PC-9 (cell line): Measurements from ENCODE around the gene ARHGAP26. TPM values are rescaled to one million over a fixed set of nuclear protein-coding genes. Genes with fewer than 3 reads are reported as not detected.

Source experiments
- BruUV-seq: library from RNA; stranded (reverse); fragments of 400-500 nt; replicated peaks from 2 replicates; lab custom pipeline; 2021; lab: Mats Ljungman, UMichigan
- CTCF ChIA-PET: fragments of 300-600 bp; sonication (Branson Sonifier 250); formaldehyde crosslinking; loops from one replicate; lab custom pipeline; 2022; ENCODE audit warnings: antibody characterized with exemption; lab: Charles Lee
- POLR2A ChIA-PET: fragments of 300-600 bp; sonication (Branson Sonifier 250); formaldehyde crosslinking; loops from one replicate; lab custom pipeline; 2022; ENCODE audit warnings: antibody characterized with exemption; ENCODE audit not compliant: unreplicated experiment; lab: Charles Lee
- DNase-seq, 2 experiments: peaks; one replicate each; pipeline versions ENCODE4 v3.0.0 to v3.0.0-alpha.2; 2015 to 2022; ENCODE audit warnings: mixed read lengths in 1 of 2
- H2AFZ ChIP-seq: fragments of 200-600 bp; sonication (generic); 2 replicates; pipeline ENCODE4 v1.8.1; 2017; ENCODE audit warnings: antibody characterized with exemption
- H3F3A ChIP-seq: fragments of 200-600 bp; sonication (generic); 2 replicates; pipeline ENCODE4 v1.8.1; 2017; ENCODE audit warnings: antibody characterized with exemption, mild to moderate bottlenecking, low read depth; ENCODE audit not compliant: insufficient read depth
- H3K27ac ChIP-seq: fragments of 200-600 bp; sonication (generic); 2 replicates; pipeline ENCODE4 v1.6.1; 2016; ENCODE audit warnings: mixed run types
- H3K27me3 ChIP-seq: fragments of 200-600 bp; sonication (generic); 2 replicates; pipeline ENCODE4 v1.6.1; 2016; ENCODE audit warnings: low read depth, mixed run types; ENCODE audit not compliant: insufficient read depth
- H3K36me3 ChIP-seq: fragments of 200-600 bp; sonication (generic); 2 replicates; pipeline ENCODE4 v1.6.1; 2016; ENCODE audit warnings: low read depth, mixed run types
- H3K4me1 ChIP-seq: fragments of 200-600 bp; sonication (generic); replicated peaks from 2 replicates; pipeline ENCODE4 v1.6.1; 2016; ENCODE audit warnings: mixed run types; ENCODE audit not compliant: insufficient read depth
- H3K4me2 ChIP-seq: fragments of 200-600 bp; sonication (generic); 2 replicates; pipeline ENCODE4 v1.6.1; 2017; ENCODE audit warnings: mixed run types
- H3K4me3 ChIP-seq: fragments of 200-600 bp; sonication (generic); 2 replicates; pipeline ENCODE4 v1.6.1; 2016; ENCODE audit warnings: mixed run types
- H3K79me2 ChIP-seq: fragments of 200-600 bp; sonication (generic); 2 replicates; pipeline ENCODE4 v1.6.1; 2017; ENCODE audit warnings: low read depth, mixed run types
- H3K9me2 ChIP-seq: fragments of 200-600 bp; sonication (generic); 2 replicates; pipeline ENCODE4 v1.8.1; 2017; ENCODE audit warnings: mild to moderate bottlenecking; ENCODE audit not compliant: insufficient read depth
- H3K9me3 ChIP-seq: fragments of 200-600 bp; sonication (generic); 2 replicates; pipeline ENCODE4 v1.8.1; 2016; ENCODE audit warnings: low read depth; ENCODE audit not compliant: insufficient read depth
- H4K20me1 ChIP-seq: fragments of 200-600 bp; sonication (generic); 2 replicates; pipeline ENCODE4 v1.8.1; 2017; ENCODE audit not compliant: insufficient read depth
- EZH2 ChIP-seq: fragments of 200-600 bp; sonication (generic); IDR thresholded peaks from 2 replicates; pipeline ENCODE4 v1.8.0; 2017; ENCODE audit warnings: antibody characterized with exemption, low read depth
- intact Hi-C: fragments of 100-400 bp; cut with micrococcal nuclease; formaldehyde crosslinking; loops from one replicate; pipeline ENCODE4 v1.10.0; 2022; ENCODE audit not compliant: unreplicated experiment
- total RNA-seq: library from RNA; stranded (reverse); gene quantifications from 2 replicates; pipeline ENCODE4 v1.2.3, GENCODE V29; 2021
- TF ChIP-seq, protein P1 (sequence below): fragments of 200-600 bp; sonication (generic); conservative IDR thresholded peaks from 2 replicates; pipeline ENCODE4 v1.6.1; 2017; ENCODE audit warnings: mixed run types, antibody characterized with exemption, mild to moderate bottlenecking, moderate library complexity

The ARHGAP26 gene
- total RNA-seq, 1 experiment from 2014 or later = 29.7 TPM

DNA sequence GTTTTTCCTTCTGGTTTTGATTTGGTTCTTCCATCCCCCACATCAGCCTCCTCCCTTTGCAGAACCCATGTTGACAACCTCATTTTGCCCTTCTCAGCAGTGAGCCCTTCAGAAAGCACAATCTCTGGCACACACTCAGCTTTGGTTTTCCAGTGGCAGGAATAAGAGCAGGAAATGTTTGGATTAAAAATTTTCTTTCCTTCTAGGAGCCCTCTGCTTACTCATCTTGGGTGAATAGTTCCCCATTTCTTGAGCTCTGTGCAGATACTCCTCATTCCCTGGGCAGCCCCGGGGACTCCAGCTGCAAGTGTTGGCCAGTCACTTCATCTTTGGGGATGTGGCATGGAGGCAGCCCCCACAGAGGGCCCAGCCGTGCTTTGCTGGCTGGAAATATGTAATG is 462.9 kb downstream of the ARHGAP26 start:
- H3K36me3 ChIP-seq = no peaks in the 10 kb centered on the region
- no peak overlapping the region for H3K4me3 ChIP-seq
- CTCF ChIA-PET = no interaction called here
- BruUV-seq = no TSS peak
- intact Hi-C loops = no loop called here
- no peak overlapping the region for H2AFZ ChIP-seq
- TF ChIP-seq, protein P1, sequence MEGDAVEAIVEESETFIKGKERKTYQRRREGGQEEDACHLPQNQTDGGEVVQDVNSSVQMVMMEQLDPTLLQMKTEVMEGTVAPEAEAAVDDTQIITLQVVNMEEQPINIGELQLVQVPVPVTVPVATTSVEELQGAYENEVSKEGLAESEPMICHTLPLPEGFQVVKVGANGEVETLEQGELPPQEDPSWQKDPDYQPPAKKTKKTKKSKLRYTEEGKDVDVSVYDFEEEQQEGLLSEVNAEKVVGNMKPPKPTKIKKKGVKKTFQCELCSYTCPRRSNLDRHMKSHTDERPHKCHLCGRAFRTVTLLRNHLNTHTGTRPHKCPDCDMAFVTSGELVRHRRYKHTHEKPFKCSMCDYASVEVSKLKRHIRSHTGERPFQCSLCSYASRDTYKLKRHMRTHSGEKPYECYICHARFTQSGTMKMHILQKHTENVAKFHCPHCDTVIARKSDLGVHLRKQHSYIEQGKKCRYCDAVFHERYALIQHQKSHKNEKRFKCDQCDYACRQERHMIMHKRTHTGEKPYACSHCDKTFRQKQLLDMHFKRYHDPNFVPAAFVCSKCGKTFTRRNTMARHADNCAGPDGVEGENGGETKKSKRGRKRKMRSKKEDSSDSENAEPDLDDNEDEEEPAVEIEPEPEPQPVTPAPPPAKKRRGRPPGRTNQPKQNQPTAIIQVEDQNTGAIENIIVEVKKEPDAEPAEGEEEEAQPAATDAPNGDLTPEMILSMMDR = no peak
- TF ChIP-seq EZH2 = no peak
- H4K20me1 ChIP-seq = no peaks in the 10 kb centered on the region
- H3K9me2 ChIP-seq = no peaks in the 10 kb centered on the region
- H3K9me3 ChIP-seq = no peaks in the 10 kb centered on the region; the same call in 1 of the 2 replicates
- DNase-seq = no peak
- H3K4me1 ChIP-seq = no peaks in the 10 kb centered on the region
- POLR2A ChIA-PET = no interaction called here
- H3K4me2 ChIP-seq = no peak overlapping the region
- H3K27ac ChIP-seq = no peak overlapping the region
- H3F3A ChIP-seq = no peaks in the 10 kb centered on the region
- no peaks in the 10 kb centered on the region for H3K27me3 ChIP-seq
- H3K79me2 ChIP-seq = no peaks in the 10 kb centered on the region

DNA sequence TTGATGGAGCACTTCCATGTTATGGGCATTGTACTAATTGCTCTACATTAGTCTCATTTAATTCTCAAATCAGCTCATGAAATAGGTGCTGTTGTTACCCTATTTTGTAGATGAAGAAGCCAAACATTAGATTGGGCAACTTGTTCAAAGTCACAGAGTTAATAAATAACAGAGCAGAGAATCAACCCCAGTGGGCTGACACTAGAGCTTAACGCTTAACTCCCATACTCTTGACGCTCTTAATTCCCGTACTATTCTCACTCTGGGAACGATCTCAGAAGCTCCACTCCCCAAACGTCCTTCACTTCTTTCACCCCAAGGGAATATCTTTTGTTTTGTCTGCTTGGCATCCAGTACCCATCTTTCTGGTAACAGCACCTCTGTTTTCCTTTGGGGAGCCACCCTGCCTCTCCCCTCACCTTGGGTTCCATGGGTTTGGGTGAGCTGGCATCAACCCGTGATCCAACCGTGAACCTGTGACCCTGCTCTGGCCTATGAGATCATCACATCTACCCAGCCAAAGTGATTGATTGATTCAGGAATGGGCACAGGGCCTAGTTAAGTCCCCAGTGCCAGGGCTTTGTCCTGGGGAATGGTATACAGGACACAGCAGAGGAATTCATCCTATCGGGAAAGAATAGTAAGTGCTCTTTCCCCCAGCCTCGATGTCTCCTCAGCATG is 464.1 kb downstream of the ARHGAP26 start:
- BruUV-seq = no TSS peak

DNA sequence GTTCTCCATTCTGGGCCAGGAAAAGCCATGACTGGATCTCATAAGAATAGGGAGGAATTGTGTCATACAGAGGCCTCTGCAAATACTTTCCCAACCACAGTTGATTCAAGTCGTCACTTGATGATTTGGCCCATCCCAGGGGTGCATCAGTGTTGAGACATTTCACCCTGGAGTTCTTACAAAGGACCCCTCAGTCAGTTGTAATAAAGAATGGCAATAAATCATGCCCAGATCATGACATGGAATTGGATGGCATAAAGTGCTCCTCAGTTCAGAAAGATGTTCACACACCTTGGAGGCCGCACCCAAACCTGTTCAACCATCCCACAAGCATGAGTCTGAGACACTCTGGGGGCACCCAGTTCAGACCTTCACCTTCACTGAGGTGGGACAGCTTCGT is 465.2 kb downstream of the ARHGAP26 start:
- intact Hi-C loops = no loop called here
- Histone ChIP-seq H3K4me2 (no peak overlapping the region), H3K9me2 (no peaks in the 10 kb centered on the region), H3F3A (no peaks in the 10 kb centered on the region), H4K20me1 (no peaks in the 10 kb centered on the region), H3K79me2 (no peaks in the 10 kb centered on the region), H3K4me3 (no peak overlapping the region), H3K9me3 (no peaks in the 10 kb centered on the region; the same call in 1 of the 2 replicates), H3K36me3 (no peaks in the 10 kb centered on the region), H3K4me1 (no peaks in the 10 kb centered on the region), H2AFZ (no peak overlapping the region), H3K27ac (no peak overlapping the region), H3K27me3 (no peaks in the 10 kb centered on the region)
- CTCF ChIA-PET = no interaction called here
- no peak for DNase-seq
- BruUV-seq = no TSS peak
- TF ChIP-seq EZH2 = no peak
- TF ChIP-seq, protein P1 = no peak
- POLR2A ChIA-PET = no interaction called here

More for the DNA sequence above, 464.1 kb downstream of the ARHGAP26 start:
- Histone ChIP-seq H3K27me3 (no peaks in the 10 kb centered on the region), H3K9me2 (no peaks in the 10 kb centered on the region), H2AFZ (no peak overlapping the region), H3K4me1 (no peaks in the 10 kb centered on the region), H3F3A (no peaks in the 10 kb centered on the region), H4K20me1 (no peaks in the 10 kb centered on the region), H3K4me3 (no peak overlapping the region), H3K27ac (no peak overlapping the region), H3K4me2 (no peak overlapping the region), H3K79me2 (no peaks in the 10 kb centered on the region), H3K9me3 (no peaks in the 10 kb centered on the region; the same call in 1 of the 2 replicates), H3K36me3 (no peaks in the 10 kb centered on the region)
- TF ChIP-seq, protein P1 = no peak
- no peak for TF ChIP-seq EZH2
- ChIA-PET CTCF (no interaction called here), POLR2A (interaction anchor here (0.7 kb wide), 1 partner anchor 157 kb away, joined by 4 read pairs; no protein-coding TSS in a partner anchor)
- intact Hi-C loops = no loop called here
- no peak for DNase-seq
